T-helper 2 cell treated with Interferon-gamma antibody and Interleukin-4, amounts not matched to agents 100 ng/mL and 5 ng/mL, for 36 hours (primary cell): Measurements from ENCODE around the gene AFTPH. TPM values are rescaled to one million over a fixed set of nuclear protein-coding genes. Genes with fewer than 3 reads are reported as not detected.

Experiments used
- intact Hi-C: fragments of 100-400 bp; cut with micrococcal nuclease; formaldehyde crosslinking; loops from one replicate; pipeline ENCODE4 v1.15.1; 2023
- total RNA-seq: library from RNA; stranded (reverse); gene quantifications from 2 replicates; pipeline ENCODE4 v1.2.3, GENCODE V29; 2022

The AFTPH gene
- total RNA-seq, 1 donor from 2014 or later, result 31.7 TPM

GRCh38 chr2:64609227-64609941 lies 85.3 kb downstream of the AFTPH start:
- intact Hi-C loops, result loop anchor here (1.0 to 5.0 kb wide), 4 partner anchors 223 to 448 kb away; partner anchors contain the start of genes CEP68 and SLC1A4

- intact Hi-C loops, result loop anchor here (1.0 to 5.0 kb wide), 4 partner anchors 222 to 447 kb away; partner anchors contain the start of genes CEP68 and SLC1A4
Measured at GRCh38 chr2:64609942-64610281, 85.8 kb downstream of the AFTPH start.

- intact Hi-C loops, result no loop called here
Measured at GRCh38 chr2:64610316-64610855, 86.3 kb downstream of the AFTPH start.

- intact Hi-C loops, result no loop called here
Measured at GRCh38 chr2:64612575-64613195, 88.6 kb downstream of the AFTPH start.

- intact Hi-C loops, result no loop called here
Measured at GRCh38 chr2:64613276-64613675, 89.1 kb downstream of the AFTPH start.

- intact Hi-C loops, result no loop called here
Measured at GRCh38 chr2:64615192-64615763, 91.2 kb downstream of the AFTPH start.

- intact Hi-C loops, result no loop called here
Measured at GRCh38 chr2:64615844-64616536, 91.9 kb downstream of the AFTPH start.

GRCh38 chr2:64617631-64618151 lies 93.6 kb downstream of the AFTPH start:
- intact Hi-C loops, result no loop called here

- intact Hi-C loops, result no loop called here
Measured at GRCh38 chr2:64620661-64621060, 96.5 kb downstream of the AFTPH start.

- intact Hi-C loops, result no loop called here
Measured at GRCh38 chr2:64622443-64623241, 98.5 kb downstream of the AFTPH start.

GRCh38 chr2:64623242-64623850 lies 99.2 kb downstream of the AFTPH start:
- intact Hi-C loops, result no loop called here

- intact Hi-C loops, result no loop called here
Measured at GRCh38 chr2:64624108-64624610, 100.0 kb downstream of the AFTPH start.

- intact Hi-C loops, result no loop called here
Measured at GRCh38 chr2:64624862-64625261, 100.7 kb downstream of the AFTPH start.

- intact Hi-C loops, result no loop called here
Measured at GRCh38 chr2:64625299-64626145, 101.4 kb downstream of the AFTPH start.

- intact Hi-C loops, result no loop called here
Measured at GRCh38 chr2:64626146-64626809, 102.2 kb downstream of the AFTPH start.

- intact Hi-C loops, result no loop called here
Measured at GRCh38 chr2:64626963-64627760, 103.0 kb downstream of the AFTPH start.
